Measurements from ENCODE around the gene NET1. TPM values are rescaled to one million over a fixed set of nuclear protein-coding genes. Genes with fewer than 3 reads are reported as not detected.

NET1 gene
- total RNA-seq, 4 donors from 2014 or later: 90.0 to 311 (median 289) TPM

- DNase-seq: no peak
- Histone ChIP-seq H3K9me3 (peaks cover 0 to 3% of the 10 kb centered on the region in 2 donors), H3K27me3 (no peaks in the 10 kb centered on the region), H3K4me3 (no peak overlapping the region), H3K36me3 (peaks cover 0 to 7% (median 0%) of the 10 kb centered on the region in 4 donors), H3K4me1 (peaks cover 0 to 8% (median 4%) of the 10 kb centered on the region in 4 donors), H3K27ac (no peak overlapping the region)
- TF ChIP-seq EP300 (IDR thresholded peaks at IDR 0.05; ENCODE audit: low read depth): no peak
- TF ChIP-seq POLR2A (IDR thresholded peaks at IDR 0.05): no peak
- TF ChIP-seq POLR2AphosphoS5 (IDR thresholded peaks at IDR 0.05): no peak
- no peak for TF ChIP-seq CTCF (IDR thresholded peaks at IDR 0.05)
- in situ Hi-C loops (cut with MboI; ENCODE audit: low pct_ligation_motif_present in 1 of 4, low pct_unique_long_range_greater_than_20kb in 1 of 4, low sequenced_read_pairs in 3 of 4): loop anchor here in 2 of 4 donors (25.0 kb wide), 1 partner anchor 427 kb away; no protein-coding TSS in a partner anchor
- 90 to 94% methylated on average over 3 of the region's 3 CpGs for WGBS, 2 donors (ENCODE audit: low coverage in 1 of 2)
- intact Hi-C loops (cut with DNase I; ENCODE audit: low total_unique reads): no loop called here
These were observed 23.0 kb downstream of the NET1 start for GRCh38 chr10:5435328-5435727.

- in situ Hi-C loops (cut with MboI; ENCODE audit: low pct_ligation_motif_present in 1 of 4, low pct_unique_long_range_greater_than_20kb in 1 of 4, low sequenced_read_pairs in 3 of 4) (loop anchor here (5.0 to 25.0 kb wide), 4 partner anchors 182 to 422 kb away; no protein-coding TSS in a partner anchor), intact Hi-C loops (cut with DNase I; ENCODE audit: low total_unique reads) (loop anchor here (10.0 kb wide), 1 partner anchor 435 kb away; no protein-coding TSS in a partner anchor)
- no peak for DNase-seq
- Histone ChIP-seq H3K27ac (no peak overlapping the region), H3K36me3 (no peaks in the 10 kb centered on the region), H3K4me1 (peaks cover 8 to 30% (median 22%) of the 10 kb centered on the region in 4 donors), H3K9me3 (no peaks in the 10 kb centered on the region), H3K27me3 (no peaks in the 10 kb centered on the region), H3K4me3 (no peak overlapping the region)
- 92% methylated on average over 2 of the region's 2 CpGs; no CpG with 5 or more reads in 1 of the 2 donors for WGBS, 2 donors (ENCODE audit: low coverage in 1 of 2)
- no peak for TF ChIP-seq POLR2A (IDR thresholded peaks at IDR 0.05)
- no peak for TF ChIP-seq EP300 (IDR thresholded peaks at IDR 0.05; ENCODE audit: low read depth)
- no peak for TF ChIP-seq POLR2AphosphoS5 (IDR thresholded peaks at IDR 0.05)
- TF ChIP-seq CTCF (IDR thresholded peaks at IDR 0.05): no peak
These were observed 27.8 kb downstream of the NET1 start for GRCh38 chr10:5440206-5440605.

GRCh38 chr10:5441106-5441505 lies 28.7 kb downstream of the NET1 start:
- in situ Hi-C loops (cut with MboI; ENCODE audit: low pct_ligation_motif_present in 1 of 4, low pct_unique_long_range_greater_than_20kb in 1 of 4, low sequenced_read_pairs in 3 of 4): loop anchor here (5.0 to 25.0 kb wide), 4 partner anchors 181 to 421 kb away; no protein-coding TSS in a partner anchor
- whole genome bisulfite sequencing, 2 donors (ENCODE audit: low coverage in 1 of 2): 87% methylated on average over 4 of the region's 4 CpGs; no CpG with 5 or more reads in 1 of the 2 donors
- TF ChIP-seq POLR2A (IDR thresholded peaks at IDR 0.05) (no peak), EP300 (IDR thresholded peaks at IDR 0.05; ENCODE audit: low read depth) (no peak), CTCF (IDR thresholded peaks at IDR 0.05) (no peak), POLR2AphosphoS5 (IDR thresholded peaks at IDR 0.05) (no peak)

GRCh38 chr10:5442065-5442989 lies 30.0 kb downstream of the NET1 start:
- no peak for DNase-seq

More at GRCh38 chr10:5441106-5441505, 28.7 kb downstream of the NET1 start:
- intact Hi-C loops (cut with DNase I; ENCODE audit: low total_unique reads): loop anchor here (10.0 kb wide), 1 partner anchor 434 kb away; no protein-coding TSS in a partner anchor
- H3K4me1 ChIP-seq: peaks cover 14 to 39% (median 31%) of the 10 kb centered on the region in 4 donors
- no peak for DNase-seq
- H3K4me3 ChIP-seq: no peak overlapping the region
- H3K36me3 ChIP-seq: no peaks in the 10 kb centered on the region
- no peaks in the 10 kb centered on the region for H3K27me3 ChIP-seq
- no peak overlapping the region for H3K27ac ChIP-seq
- H3K9me3 ChIP-seq: no peaks in the 10 kb centered on the region

More at GRCh38 chr10:5442065-5442989, 30.0 kb downstream of the NET1 start:
- Histone ChIP-seq H3K27ac (peak overlapping the region; percentile 76 to 92 (median 86)), H3K4me1 (peaks cover 14 to 40% (median 33%) of the 10 kb centered on the region in 4 donors), H3K4me3 (peak overlapping the region in 1 of 4 donors; percentile 10), H3K9me3 (no peaks in the 10 kb centered on the region), H3K27me3 (no peaks in the 10 kb centered on the region), H3K36me3 (no peaks in the 10 kb centered on the region)
- in situ Hi-C loops (cut with MboI; ENCODE audit: low pct_ligation_motif_present in 1 of 4, low pct_unique_long_range_greater_than_20kb in 1 of 4, low sequenced_read_pairs in 3 of 4) (loop anchor here (5.0 to 25.0 kb wide), 4 partner anchors 180 to 420 kb away; no protein-coding TSS in a partner anchor), intact Hi-C loops (cut with DNase I; ENCODE audit: low total_unique reads) (loop anchor here (2.0 to 10.0 kb wide), 2 partner anchors 180 to 432 kb away; no protein-coding TSS in a partner anchor)
- TF ChIP-seq POLR2AphosphoS5 (IDR thresholded peaks at IDR 0.05) (no peak), CTCF (IDR thresholded peaks at IDR 0.05) (peak; percentile 69 to 85 (median 78))
- WGBS, 2 donors (ENCODE audit: low coverage in 1 of 2): 36 to 39% methylated on average over 8 to 9 of the region's 9 CpGs

All from transverse colon (tissue), 4 donors.